H1 (cell line): ENCODE measurements around the gene WIPF3. TPM values are rescaled to one million over a fixed set of nuclear protein-coding genes. Genes with fewer than 3 reads are reported as not detected.

Source experiments
- BCL11A ChIP-seq, 2 experiments: IDR thresholded peaks; one replicate each; pipeline ENCODE4 v1.6.1; 2011; ENCODE audit warnings: low read depth in 2 of 2, low read length in 2 of 2, mild to moderate bottlenecking in 2 of 2
- CBX5 ChIP-seq: fragments of 300-800, 300-1000 bp; sonication (generic); IDR thresholded peaks from 2 replicates; pipeline ENCODE4 v1.7.1; 2016; ENCODE audit warnings: antibody characterized with exemption, low read length, low read depth
- GTF2F1 ChIP-seq: IDR thresholded peaks from 2 replicates; pipeline ENCODE4 v1.6.1; 2012; ENCODE audit warnings: low read depth, low read length, improper control_type of control experiment, borderline replicate concordance
- JUN ChIP-seq: IDR thresholded peaks from 2 replicates; pipeline ENCODE4 v1.6.1; 2011; ENCODE audit warnings: low read depth, mild to moderate bottlenecking, improper control_type of control experiment, low read length
- POLR2AphosphoS5 ChIP-seq: IDR thresholded peaks from 2 replicates; pipeline ENCODE4 v1.6.1; 2011; ENCODE audit warnings: low read depth, low read length
- TAF1 ChIP-seq: IDR thresholded peaks from 2 replicates; pipeline ENCODE4 v1.6.1; 2011; ENCODE audit warnings: mild to moderate bottlenecking, low read depth, low read length
- YY1 ChIP-seq: IDR thresholded peaks from 2 replicates; pipeline ENCODE4 v1.6.1; 2011; ENCODE audit warnings: low read depth, mild to moderate bottlenecking, low read length
- polyA plus RNA-seq, 7 experiments: library from polyadenylated mRNA; depleted of rRNA in 3 of 7; stranded (reverse) in 5 of 7; unstranded in 2 of 7; fragments of >200 nt in 5 of 7; fragments of 200-250 nt in 2 of 7; gene quantifications; 1 replicate in 5 of 7; 2 replicates in 1 of 7; 4 replicates in 1 of 7; pipeline versions ENCODE4 v1.2.1 to v1.2.3, GENCODE V29; 2011 to 2013; ENCODE audit warnings: missing spikeins in 2 of 7, mixed read lengths in 2 of 7
- total RNA-seq: library from RNA; stranded (reverse); fragmentation: NEBNext Ultra II Directional; extraction: Animal tissue kit (Norgen Biotek cat#: 25700); gene quantifications from 2 replicates; pipeline ENCODE4 v1.2.1, GENCODE V29; 2021
- TF ChIP-seq, protein P1 (sequence below): fragments of 300-600 bp; sonication (generic); IDR thresholded peaks from 2 replicates; pipeline ENCODE4 v1.7.1; 2012; ENCODE audit warnings: low read length, moderate library complexity, mild to moderate bottlenecking, inconsistent platforms; ENCODE audit not compliant: insufficient replicate concordance

The WIPF3 gene
- total and polyA plus RNA-seq, 2 of the 8 experiments (the other 6 are each of a cell fraction or from before 2014, with no cell fraction given): 5.0 to 12.1 TPM

DNA sequence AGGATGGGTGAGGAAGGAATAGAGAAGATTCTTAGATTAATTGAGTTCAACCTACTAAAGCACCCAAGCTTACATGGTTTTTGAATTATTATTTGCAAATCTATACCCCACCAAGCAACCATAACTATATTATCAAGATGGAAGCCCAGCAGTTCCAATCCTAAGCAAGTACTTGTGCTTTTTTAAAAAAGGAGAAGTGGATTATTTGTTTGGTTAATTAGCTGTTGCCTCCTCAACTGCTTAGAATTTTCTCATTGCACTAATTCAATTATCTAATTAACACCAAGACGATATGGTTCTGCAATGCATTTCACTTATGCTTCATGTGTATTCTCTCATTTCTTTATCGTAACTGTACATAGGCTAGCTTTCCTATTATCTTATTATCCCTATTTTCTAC lies 27.3 kb upstream of the WIPF3 start (continued):
- TF ChIP-seq, protein P1, sequence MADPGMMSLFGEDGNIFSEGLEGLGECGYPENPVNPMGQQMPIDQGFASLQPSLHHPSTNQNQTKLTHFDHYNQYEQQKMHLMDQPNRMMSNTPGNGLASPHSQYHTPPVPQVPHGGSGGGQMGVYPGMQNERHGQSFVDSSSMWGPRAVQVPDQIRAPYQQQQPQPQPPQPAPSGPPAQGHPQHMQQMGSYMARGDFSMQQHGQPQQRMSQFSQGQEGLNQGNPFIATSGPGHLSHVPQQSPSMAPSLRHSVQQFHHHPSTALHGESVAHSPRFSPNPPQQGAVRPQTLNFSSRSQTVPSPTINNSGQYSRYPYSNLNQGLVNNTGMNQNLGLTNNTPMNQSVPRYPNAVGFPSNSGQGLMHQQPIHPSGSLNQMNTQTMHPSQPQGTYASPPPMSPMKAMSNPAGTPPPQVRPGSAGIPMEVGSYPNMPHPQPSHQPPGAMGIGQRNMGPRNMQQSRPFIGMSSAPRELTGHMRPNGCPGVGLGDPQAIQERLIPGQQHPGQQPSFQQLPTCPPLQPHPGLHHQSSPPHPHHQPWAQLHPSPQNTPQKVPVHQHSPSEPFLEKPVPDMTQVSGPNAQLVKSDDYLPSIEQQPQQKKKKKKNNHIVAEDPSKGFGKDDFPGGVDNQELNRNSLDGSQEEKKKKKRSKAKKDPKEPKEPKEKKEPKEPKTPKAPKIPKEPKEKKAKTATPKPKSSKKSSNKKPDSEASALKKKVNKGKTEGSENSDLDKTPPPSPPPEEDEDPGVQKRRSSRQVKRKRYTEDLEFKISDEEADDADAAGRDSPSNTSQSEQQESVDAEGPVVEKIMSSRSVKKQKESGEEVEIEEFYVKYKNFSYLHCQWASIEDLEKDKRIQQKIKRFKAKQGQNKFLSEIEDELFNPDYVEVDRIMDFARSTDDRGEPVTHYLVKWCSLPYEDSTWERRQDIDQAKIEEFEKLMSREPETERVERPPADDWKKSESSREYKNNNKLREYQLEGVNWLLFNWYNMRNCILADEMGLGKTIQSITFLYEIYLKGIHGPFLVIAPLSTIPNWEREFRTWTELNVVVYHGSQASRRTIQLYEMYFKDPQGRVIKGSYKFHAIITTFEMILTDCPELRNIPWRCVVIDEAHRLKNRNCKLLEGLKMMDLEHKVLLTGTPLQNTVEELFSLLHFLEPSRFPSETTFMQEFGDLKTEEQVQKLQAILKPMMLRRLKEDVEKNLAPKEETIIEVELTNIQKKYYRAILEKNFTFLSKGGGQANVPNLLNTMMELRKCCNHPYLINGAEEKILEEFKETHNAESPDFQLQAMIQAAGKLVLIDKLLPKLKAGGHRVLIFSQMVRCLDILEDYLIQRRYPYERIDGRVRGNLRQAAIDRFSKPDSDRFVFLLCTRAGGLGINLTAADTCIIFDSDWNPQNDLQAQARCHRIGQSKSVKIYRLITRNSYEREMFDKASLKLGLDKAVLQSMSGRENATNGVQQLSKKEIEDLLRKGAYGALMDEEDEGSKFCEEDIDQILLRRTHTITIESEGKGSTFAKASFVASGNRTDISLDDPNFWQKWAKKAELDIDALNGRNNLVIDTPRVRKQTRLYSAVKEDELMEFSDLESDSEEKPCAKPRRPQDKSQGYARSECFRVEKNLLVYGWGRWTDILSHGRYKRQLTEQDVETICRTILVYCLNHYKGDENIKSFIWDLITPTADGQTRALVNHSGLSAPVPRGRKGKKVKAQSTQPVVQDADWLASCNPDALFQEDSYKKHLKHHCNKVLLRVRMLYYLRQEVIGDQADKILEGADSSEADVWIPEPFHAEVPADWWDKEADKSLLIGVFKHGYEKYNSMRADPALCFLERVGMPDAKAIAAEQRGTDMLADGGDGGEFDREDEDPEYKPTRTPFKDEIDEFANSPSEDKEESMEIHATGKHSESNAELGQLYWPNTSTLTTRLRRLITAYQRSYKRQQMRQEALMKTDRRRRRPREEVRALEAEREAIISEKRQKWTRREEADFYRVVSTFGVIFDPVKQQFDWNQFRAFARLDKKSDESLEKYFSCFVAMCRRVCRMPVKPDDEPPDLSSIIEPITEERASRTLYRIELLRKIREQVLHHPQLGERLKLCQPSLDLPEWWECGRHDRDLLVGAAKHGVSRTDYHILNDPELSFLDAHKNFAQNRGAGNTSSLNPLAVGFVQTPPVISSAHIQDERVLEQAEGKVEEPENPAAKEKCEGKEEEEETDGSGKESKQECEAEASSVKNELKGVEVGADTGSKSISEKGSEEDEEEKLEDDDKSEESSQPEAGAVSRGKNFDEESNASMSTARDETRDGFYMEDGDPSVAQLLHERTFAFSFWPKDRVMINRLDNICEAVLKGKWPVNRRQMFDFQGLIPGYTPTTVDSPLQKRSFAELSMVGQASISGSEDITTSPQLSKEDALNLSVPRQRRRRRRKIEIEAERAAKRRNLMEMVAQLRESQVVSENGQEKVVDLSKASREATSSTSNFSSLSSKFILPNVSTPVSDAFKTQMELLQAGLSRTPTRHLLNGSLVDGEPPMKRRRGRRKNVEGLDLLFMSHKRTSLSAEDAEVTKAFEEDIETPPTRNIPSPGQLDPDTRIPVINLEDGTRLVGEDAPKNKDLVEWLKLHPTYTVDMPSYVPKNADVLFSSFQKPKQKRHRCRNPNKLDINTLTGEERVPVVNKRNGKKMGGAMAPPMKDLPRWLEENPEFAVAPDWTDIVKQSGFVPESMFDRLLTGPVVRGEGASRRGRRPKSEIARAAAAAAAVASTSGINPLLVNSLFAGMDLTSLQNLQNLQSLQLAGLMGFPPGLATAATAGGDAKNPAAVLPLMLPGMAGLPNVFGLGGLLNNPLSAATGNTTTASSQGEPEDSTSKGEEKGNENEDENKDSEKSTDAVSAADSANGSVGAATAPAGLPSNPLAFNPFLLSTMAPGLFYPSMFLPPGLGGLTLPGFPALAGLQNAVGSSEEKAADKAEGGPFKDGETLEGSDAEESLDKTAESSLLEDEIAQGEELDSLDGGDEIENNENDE: no peak
- no peak for TF ChIP-seq BCL11A (IDR thresholded peaks at IDR 0.05; ENCODE audit: low read depth in 2 of 2, low read length in 2 of 2)
- no peak for TF ChIP-seq GTF2F1
- no peak for TF ChIP-seq TAF1
- TF ChIP-seq JUN: no peak
- TF ChIP-seq POLR2AphosphoS5: no peak
- TF ChIP-seq CBX5: no peak
- TF ChIP-seq YY1: no peak
- TF ChIP-seq, all 59 proteins: peak for 0
